Measurements from ENCODE around the gene PTPRN2.

PTPRN2 gene

DNA sequence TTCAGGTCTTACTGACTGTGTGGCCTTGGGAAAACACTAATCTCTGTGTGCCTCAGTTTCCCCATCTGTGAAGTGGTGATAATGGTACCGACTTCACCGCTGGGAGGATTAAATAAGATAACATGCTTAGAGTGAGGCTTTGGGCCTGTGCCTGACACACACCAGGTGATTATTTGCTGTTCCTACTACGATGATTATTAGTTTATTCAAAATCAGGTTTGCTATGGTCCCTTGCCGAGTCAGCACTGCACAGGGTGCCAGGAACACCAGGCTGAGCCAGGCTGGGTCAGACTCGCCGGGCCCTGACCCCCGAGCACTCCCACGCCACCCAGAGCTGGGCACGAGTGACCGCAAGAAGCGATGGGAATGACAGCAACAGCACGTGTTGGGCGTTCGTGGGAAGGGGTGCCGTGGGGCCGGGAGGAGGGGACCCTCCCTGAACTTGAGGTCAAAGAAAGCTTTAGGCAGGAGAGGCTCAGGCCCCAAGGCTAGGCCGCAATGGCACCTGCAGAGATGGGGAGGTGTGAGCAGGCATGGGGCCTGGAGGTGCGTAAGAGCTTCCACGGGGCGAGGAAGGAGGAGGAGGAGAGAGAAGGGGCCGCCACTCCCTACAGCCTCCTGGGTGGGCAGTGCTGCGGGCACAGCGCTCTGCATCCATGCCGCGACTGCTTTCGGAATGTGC lies 925.4 kb downstream of the PTPRN2 start:
- no peak for DNase-seq (ENCODE audit: low spot score)

DNA sequence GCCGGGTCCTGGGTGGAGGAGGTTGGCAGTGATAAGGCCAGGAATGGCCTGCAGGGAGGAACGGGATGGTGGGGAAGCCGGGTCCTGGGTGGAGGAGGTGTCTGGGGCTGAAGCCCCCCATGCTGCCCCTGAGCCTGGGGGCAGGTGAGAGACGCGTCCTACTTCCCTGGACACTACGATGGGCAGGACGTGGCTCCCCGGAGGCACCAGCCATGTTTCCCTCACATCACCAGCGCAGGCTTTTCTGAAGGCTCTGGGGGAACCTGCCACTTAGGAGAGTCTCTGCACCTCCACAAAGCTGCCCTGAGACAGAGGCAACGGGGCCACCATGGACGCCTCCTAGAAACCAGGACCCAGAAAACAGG lies 926.0 kb downstream of the PTPRN2 start:
- DNase-seq (ENCODE audit: low spot score): no peak

DNA sequence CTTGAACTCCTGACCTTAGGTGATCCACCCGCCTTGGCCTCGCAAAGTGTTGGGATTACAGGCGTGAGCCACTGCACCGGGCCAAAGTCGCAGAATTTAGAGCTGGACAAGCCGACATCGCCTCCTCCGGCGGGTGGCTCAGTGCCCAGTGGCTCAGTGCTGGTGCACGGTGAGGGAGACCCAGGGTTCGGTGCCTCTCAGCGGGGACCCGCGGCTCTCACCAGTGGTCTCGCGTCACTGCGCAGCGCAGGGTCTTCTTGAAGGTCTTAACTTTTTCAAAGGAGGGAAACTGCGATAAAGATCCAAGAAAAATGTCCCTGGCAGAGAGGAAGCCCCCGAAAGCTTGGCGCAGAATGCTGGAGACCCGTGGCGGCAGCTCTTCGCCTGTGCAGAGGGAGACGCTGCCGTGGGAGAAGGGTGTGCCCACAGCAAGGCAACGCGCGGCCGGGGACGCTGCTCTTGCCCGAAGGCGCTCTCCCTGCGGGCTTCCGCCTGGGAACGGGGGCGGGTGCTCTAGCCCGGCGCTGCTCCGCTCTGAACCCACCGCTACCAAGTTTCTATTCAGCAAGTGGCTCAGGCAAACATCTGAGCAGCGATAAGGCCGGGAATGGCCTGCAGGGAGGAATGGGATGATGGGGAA lies 926.5 kb downstream of the PTPRN2 start:
- DNase-seq (ENCODE audit: low spot score): no peak

DNA sequence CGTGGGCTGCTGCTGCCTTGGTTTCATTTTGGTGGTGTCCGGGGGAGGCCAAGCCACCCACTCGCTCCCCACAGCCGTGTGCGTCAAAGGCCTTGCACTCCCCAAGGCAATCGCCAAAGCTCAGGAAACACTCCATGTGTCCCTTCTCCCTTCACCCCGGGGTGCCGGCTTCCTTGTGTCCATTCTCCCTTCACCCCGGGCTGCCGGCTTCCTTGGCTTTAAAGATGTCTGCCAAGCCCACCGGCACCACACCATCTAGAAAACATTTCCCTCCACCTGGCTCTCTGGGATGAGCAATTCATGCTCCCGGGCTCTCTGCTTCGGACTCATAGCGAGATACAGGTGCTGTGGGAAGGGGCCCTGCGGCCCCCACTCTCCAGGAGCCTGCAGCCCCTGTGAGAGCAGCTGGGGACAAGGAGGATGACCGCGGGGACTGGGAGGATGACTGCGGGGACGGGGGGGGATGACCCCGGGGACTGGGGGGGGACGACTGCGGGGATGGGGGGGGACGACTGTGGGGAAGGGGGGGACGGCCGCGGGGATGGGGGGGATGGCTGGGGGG lies 928.7 kb downstream of the PTPRN2 start:
- DNase-seq (ENCODE audit: low spot score): no peak

DNA sequence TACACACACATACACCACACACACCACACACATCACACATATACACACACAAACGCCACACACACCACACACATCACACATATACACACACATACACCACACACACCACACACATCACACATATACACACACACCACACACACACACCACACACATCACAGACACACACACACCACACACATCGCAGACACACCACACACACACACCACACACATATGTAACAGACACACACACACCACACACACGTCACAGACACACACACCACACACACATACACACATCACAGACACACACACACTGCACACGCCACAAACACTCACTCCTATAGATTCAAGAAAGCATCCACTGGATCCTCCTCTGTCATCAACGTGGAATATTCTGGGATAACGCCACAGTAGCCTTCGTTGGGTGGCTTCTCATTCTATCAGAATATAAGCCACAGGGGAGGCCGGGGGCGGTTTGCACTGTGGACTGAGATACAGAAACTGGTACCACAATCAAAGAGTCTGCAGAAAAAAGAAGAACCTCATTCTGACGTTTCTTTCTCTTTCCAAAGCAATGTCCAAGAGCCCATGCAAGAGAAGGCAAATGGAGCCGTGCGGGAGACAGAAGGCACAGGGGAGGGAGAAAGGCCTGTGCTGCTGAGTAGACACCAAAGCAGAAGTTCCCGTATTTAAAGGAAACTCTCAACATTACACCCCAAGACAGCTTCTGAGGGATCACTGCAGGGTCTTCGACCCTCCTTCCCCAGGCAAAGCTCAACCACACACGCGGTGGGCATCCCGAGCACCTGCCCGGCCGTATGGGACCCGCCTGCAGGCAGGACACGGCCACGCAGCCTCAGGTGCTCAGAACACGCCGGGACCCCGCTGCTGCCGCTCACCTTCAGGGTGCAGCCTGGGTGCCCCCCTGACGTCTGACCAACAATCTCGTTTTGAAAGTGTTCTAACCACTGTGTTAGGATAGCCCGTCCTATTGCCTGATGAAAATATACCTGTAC lies 929.6 kb downstream of the PTPRN2 start:
- DNase-seq (ENCODE audit: low spot score): no peak

DNA sequence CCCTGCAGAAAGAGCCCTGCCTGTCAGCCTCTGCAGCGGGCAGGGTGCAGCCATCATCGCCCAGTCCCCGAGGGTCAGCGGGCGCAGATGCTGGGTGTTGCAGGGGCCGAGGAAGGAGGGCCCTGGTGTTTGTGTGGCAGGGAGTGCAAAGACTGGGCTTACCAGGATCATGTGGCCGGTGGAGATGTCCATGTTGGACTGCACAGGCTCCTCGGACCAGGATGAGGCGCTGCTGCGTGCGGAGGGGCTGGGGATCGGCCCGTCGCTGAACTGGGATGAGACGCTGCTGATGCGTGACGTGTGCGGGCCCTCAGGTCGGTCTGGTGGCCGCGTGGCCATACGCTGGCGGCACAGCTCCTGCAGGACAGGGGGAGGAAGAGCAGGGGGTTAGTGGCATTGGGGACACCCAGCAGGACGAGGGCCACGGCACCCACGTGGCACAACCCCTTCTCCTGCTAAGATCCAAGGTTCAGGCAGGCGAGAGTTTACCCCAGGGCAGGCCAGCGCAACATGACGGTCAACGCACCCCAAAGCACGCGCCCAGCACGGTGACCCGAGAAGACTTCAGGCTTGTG lies 931.3 kb downstream of the PTPRN2 start:
- DNase-seq (ENCODE audit: low spot score): no peak

DNA sequence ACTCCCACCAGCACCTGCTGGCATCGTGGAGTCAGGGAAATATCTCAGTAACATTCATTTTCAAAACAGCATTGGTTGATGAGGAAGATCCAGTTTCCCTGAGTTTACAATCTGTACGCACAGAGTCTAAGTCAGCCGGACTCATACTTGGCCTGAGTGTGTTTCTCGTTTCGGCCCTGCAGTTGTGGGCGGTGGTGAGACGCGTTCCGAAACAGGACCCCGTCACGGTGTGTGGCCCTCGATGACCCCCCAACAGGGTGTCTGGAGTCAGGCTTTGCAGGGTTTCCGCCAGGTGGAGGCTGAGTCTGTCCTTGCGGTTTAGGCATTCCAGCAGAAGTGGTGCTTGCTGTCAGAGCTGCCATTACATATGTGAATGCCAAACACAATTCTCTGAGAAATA lies 933.3 kb downstream of the PTPRN2 start:
- no peak for DNase-seq (ENCODE audit: low spot score)

DNA sequence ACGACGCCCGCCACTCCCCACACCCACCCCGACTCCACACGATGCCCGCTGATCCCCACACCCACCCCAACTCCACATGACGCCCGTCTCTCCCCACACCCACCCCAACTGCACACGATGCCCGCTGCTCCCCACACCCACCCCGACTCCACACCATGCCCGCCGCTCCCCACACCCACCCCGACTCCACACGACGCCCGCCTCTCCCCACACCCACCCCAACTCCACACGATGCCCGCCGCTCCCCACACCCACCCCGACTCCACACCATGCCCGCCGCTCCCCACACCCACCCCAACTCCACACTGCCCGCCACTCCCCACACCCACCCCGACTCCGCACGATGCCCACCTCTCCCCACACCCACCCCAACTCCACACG lies 933.8 kb downstream of the PTPRN2 start:
- DNase-seq (ENCODE audit: low spot score): no peak

DNA sequence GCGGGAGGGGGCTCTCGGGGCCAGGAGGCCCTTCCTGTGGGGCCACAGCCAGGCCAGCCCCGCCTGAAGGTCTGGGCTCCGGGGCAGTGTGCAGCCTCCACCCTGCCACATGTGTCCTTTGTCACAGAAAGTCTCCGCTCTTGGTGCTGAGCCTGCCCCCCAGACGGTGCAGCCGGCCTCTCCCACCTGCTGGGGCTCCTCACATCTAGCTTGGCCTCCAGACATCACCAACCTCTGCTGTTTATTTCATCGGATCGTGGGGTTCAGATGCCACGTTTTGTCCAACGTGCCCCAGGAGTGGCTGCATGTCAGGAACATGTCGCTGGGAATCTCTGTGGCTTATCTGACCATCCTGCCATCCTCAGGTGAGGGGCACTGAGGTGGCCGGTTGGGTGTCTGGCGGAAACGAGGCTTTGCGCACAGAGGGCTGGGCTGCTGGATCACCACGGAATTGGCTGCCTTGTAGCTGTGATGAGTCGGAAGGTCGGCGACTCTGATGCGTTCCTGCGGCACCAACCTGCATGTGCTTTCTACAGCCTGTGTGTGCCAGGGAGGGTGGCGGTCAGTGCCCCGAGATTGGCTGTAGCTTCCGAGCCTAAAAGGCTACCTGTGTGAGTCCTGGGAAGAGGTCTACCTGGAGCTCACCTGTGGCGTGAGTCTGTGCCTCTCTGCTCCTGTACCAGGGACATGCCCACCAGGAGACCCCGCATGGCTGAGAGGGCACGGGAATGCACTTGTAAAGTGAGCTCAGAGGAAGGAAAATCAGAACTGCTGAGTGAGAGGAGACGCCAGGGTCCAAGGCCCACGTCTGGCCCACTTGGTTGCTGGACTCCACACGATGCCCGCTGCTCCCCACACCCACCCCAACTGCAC lies 934.4 kb downstream of the PTPRN2 start:
- no peak for DNase-seq (ENCODE audit: low spot score)

DNA sequence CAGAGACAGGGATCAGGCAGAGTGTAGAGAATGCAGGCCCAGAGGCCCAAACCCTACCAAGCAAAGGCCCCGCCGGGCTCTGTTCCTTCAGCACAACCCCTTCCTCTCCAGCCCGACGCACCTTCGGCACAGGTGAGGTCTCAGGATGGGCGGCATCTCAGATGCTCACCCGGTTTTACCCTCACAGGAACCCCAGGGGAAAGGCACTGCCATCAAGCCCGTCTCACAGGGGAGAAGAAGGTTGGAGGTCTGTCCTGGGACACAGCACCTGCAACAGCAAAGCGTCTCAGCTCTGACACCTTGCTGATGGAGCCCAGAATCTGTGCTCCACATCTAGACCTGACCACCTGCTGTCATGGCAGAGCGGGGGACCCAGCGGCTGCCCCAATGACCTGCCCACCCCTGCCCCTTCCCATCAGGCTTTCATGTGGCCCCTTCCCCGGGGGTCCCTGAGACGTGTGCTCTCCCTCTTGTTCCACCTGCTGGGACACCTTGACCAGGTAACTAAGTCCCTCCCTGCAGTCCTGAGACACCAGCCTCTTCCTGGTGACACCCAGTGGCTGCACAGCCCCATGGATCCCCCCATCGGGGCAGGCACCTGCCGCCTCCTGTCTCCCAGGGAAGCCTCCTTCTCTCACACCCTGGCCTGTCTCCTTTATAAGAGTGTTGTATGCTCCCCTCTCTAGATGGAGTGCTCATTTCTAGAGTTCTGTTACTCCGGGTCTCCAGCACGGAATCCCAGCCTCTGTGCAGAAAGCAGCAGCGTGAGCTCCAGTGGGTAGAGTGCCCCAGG lies 935.3 kb downstream of the PTPRN2 start:
- no peak for DNase-seq (ENCODE audit: low spot score)

DNA sequence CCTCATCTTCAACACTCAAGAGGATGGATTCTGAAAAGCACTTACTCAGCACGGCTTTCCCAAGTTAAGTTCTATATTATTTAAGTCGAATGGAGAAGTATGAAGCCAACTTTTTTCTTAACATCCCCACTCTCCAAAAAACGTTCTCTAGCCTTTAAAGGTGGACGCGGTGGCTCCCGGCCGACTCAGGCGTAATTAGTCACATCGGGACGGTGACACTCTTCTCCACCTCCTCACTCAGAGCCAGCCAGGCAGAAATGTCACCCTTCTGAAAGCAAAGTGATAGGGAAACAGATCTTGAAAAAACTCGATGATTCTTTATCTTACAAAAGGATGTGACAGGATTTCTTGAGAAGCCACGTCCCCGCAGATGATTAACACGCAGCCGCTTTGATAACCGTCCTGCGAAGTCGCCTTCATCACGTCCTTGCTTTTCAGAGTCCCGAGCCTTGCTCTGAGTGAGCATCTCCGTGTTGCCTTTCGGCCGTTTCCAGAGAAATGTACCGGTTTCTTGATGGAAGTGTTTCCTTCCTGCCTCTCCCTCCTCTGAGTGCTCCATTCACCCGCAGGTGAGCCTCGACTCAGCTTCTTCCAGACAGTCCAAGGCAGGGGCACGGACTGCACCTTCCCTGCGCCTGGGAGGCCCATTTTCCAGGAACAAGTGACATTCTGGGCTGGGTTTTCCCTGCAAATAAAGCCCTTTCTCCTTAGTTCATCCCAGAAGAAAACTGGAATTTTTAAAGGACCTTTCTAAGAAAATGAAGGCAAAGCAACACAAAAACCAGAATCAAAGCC lies 936.1 kb downstream of the PTPRN2 start:
- DNase-seq (ENCODE audit: low spot score): no peak

DNA sequence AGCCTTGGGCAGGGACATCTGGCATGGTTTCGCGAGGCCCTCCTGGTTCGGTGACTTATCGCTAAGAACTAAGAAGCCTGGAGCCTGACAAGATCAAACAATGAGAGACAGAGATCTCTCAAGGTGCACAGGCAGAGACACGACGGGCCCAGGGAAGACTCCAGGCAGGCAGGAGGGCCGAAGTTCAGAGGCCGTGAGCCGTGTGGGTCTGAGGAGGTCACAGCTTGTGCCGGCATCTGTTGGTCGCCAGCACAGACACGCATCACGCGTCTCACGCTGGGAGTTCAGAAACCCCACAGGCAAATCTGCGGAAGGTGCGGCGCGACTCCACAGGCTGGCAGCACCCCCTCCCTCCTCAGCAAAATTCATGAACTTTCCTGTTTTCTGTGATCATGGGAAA lies 936.8 kb downstream of the PTPRN2 start:
- no peak for DNase-seq (ENCODE audit: low spot score)

DNA sequence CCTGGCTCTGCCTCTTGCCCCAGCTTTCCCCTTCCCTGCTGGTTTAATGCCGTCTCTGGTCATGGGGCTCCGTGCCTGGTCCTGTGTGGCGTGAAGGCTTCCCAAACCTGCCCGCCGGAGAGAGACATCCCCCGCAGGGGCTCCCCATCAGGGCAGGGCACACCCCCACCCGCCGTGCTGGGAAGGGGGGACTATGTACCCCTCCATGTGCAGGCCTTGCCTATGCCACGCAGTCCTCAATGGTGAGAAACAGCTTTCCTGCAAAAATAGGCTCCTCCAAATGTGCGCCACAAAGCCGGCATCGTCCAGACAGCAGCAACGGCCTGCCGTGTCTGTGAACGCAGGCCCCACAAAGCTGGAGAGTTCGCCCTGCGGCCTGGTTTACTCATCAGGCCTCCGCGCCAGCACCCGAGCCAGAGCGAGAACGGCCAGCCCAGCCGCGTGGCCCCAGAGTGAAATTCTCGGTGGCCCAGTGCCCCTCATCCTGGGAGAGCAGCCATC lies 937.4 kb downstream of the PTPRN2 start:
- no peak for DNase-seq (ENCODE audit: low spot score)

DNA sequence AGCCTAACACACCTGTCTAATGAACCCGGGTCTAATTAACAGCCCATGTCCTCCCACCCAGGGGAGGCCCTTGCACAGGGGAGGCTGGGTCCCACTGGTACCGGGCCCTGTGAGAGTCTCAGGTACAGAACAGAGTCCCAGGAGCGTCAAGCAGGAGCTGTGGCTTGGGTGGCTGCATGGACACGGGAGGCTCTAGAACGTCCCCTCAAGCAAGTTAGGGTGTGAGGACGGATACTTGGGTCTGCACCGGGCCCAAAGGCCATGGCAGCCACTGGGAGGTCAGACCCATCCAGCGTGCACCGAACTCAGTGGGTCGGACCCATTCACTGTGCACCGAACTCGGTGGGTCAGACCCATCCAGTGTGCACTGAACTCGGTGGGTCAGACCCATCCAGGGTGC lies 941.1 kb downstream of the PTPRN2 start:
- DNase-seq (ENCODE audit: low spot score): no peak

DNA sequence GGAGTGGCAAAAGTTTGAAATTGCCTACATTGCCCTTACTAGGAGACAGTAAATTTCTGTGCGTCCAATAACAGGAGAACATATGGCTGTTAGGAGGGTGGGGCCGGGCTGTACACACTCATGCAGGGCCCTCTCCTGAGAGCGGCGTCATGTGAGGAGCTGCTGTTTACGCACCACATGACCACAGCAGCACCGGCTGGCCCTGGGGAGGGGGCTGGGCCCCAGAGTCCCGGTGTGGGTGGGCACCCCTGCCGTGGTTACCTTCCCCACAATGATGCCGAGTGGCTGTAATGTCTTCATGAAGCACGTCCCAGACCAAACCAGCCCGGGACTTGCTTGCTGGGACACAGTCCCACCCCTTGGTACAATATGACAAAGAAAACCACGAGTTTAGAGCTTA lies 942.1 kb downstream of the PTPRN2 start:
- DNase-seq (ENCODE audit: low spot score): no peak

DNA sequence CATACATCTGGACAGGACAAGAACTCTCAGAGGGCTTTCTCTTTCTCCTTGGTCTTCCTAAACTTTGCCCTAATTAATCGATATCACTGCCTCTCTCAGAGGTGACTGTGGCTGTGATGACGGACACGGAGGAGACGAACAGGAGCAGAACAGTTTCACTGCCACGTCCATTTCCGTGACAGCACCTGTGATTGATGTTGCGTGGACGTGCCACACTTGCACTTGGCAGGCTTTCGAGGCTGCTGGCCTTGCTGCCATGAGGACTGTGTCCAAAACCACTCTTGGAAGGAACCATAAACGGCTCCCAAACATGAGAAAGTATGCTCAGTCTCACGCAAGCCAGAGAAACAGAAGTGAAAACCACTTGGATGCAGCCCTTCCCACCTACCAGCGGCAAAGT lies 942.7 kb downstream of the PTPRN2 start:
- DNase-seq (ENCODE audit: low spot score): no peak

DNA sequence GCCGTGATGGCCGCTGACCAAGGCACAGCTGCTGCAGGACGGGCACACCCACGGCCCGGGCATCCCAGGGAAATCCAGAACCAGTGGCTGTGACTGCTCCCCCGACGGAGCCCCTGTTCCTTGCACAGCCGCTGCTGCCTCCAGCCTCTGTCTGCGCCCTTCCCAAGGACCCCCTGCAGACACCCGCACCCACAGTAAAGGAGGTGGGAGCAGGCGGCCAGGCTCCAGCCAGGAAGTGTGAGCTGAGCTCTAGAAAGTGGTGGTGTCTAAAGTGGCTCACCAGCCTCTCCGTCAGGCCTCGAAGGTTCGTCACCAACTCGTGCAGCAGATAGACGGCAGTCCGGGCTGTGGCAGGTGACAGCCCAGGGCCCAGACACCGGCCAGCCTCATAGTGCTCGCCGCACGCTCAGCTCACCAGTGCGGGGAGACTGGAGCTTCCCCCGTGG lies 944.1 kb downstream of the PTPRN2 start:
- DNase-seq (ENCODE audit: low spot score): no peak

DNA sequence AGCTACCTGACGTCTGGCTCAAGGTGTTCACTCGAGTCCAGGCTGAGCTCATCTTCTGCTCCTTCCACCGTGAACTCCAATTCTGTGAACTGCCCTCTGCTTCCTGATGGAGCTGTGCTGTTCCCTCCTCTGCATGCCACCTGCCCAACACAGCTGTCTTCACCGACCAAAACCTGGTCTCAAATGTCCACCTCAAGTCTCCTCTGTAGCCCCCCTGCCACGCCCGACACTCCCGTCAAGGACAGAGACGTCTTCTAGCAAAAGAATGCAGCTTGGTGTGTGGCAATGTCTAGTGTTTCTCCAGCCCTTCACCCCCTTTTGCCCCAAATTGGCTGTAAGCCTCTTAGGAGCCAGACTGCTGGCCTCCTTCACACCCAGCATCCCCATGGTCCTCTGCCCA lies 945.8 kb downstream of the PTPRN2 start:
- DNase-seq (ENCODE audit: low spot score): no peak

DNA sequence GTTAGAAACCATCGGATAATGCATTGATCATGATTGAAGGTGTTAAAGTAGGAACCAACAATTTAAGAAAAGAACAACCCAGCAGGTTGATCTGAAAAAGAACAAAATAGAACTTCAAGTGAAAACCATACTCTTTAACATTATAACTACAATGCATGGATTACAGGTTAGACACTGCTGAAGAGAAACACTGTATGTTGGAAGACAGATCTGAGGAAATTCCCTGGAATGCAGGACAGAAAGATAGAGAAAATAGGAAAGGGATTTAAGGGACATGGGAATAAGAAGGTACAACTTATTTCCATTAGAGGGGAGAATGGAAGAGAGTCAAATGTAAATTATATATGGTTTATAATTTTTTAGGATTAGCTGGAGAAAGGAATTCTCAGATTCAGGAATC lies 947.5 kb downstream of the PTPRN2 start:
- no peak for DNase-seq (ENCODE audit: low spot score)
